Hematopoietic multipotent progenitor cell treated with erythropoietin and hydrocortisone succinate and interleukin-3 and kit ligand, for 17 days (in vitro differentiated cells): ENCODE results near the gene NAT8L.

Experiments used
- DNase-seq: peaks from one replicate; pipeline ENCODE4 v3.0.0-alpha.2; 2015; ENCODE audit warnings: low spot score

Gene NAT8L

DNA sequence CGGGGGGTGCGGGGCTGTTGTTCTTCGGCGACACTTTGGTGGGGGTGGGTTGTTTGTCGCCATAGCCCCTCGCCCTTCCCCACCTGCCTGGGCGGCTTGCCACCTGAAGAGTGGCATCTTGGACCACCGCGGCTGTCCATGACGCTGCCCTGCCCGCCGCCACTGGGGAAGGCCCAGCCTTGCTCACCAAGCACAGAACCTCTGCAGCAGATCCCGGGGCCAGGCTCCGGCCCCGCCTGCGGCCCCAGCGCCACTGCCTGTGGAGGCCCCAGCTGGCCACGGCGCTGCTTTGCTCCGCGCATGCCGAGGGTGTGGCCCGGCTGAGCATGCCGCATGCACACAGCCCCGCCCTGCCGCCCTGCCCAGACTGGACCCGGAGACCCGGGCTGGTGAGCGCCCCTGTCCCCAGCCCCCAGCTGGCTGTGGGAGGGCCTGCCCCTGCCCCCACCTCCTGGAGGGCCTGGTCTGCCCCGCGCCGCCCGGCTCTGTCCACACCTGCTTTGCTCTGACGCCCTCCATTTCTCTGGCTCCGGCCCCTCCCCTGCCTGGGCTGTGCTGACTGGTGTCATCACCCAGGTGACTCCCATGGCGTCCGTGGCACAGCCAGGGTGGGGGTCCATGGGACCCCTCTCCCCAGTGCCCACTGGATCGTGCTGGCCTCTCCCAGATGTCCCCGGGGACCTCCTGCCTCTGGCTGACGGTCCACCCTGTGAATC is 5.3 kb downstream of the NAT8L start:
- DNase-seq: no peak

DNA sequence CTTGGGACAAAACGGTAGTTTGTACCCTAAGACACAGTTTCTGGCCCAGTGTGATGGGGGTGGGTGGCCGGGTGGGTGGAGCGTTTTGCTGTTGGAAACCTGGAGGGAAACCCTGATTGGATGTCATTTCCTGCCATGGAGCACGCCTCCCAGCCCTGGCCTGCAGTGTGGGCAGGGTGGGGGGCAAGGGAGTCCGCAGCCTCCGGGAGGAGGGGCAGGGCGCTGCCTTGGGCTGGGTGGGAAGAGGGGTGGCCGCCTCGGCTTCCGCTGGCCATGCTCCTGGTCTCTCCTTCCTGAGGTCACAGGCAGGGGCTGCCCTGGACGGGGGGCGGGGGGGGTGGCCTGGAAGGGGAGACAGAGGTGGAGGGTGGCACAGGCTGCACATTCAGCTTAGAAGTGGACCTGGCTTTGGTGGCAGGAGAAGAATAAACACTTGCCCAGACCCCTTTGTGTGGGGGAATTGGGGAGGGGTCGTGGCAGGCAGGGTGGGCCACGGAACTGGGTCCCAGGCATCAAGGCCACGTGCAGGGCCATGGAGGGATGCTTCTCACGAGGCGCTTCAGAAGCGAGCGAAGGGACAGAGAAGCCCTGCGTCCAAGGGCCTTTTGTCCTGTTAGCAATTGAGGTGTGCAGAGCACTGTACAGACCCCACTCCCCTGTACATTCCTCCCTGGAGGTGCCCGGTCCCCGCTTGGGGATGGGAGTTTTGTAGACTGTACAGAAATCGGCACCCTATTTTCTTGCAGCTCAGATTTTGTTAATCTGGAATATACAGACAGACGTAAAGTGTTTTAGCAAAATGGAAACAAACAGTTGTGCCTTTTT is 6.2 kb downstream of the NAT8L start:
- DNase-seq: no peak

DNA sequence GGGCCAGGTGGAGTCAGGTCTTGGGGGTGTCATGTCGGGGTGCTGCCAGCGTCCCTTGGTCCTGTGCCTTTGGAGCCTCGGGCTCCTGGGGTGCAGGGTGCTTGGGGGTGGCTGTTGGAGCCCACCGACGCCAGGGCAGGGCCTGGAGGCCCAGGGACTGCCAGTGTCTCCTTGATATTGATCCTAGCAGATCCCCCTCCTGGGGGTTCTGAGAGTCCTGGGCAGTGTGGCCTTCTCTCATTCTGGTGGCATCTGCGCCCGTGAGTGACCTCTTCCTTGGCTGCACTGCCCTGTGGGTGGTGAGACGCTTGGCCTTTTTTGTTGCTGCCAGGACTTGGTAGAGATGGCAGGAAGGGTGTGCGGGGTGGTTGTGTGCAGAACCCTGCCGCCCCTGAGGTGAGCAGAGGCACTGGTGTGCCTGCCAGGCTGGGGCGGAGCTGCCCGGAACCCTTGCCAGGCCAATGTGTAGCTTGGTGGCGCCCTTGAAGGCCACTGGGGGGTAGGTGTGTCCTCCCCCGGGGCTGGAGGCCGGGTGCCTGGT is 7.0 kb downstream of the NAT8L start:
- DNase-seq: no peak

DNA sequence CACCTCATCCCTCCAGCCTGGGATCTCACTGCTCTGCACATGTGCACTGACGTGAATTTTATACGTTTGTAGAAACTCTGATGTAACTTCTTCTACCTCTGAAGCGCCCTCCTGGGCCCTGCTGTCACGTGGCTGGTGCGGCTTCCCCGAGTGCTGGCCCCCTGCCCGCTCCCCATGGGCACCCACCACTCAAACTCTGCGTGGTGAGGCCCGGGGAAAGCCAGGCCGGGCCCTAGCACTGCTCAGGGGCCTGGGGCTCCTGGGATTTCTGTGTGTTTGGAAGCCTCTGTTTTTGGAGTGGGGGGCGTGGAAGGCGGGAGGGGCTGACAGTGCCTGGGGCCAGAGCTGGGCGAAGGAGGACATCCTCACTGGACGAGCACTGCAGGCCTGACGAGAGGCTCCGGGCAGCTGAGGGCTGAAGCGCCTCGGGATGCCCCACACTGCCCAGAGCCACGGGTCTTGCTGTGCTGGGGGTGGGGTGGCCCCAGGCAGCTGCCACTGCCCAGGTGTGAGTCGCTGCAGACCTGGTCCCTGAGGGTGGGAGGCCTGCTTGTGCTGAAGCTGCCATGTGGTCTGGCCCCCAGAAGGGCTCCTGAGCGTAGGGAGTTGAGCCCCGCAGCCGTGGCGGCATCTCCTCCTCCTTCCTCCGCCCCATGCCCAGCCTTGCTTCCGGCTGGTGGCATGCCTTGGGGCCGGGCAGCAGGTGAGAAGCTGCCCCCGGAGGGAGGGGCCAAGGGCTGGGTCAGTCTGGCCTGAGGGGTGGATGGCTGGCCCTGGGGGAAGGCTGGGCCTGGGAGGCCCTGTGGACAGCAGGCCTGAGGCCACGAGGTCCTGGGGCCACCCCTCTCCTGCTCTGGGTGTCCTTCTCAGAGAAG is 7.7 kb downstream of the NAT8L start:
- DNase-seq: no peak

DNA sequence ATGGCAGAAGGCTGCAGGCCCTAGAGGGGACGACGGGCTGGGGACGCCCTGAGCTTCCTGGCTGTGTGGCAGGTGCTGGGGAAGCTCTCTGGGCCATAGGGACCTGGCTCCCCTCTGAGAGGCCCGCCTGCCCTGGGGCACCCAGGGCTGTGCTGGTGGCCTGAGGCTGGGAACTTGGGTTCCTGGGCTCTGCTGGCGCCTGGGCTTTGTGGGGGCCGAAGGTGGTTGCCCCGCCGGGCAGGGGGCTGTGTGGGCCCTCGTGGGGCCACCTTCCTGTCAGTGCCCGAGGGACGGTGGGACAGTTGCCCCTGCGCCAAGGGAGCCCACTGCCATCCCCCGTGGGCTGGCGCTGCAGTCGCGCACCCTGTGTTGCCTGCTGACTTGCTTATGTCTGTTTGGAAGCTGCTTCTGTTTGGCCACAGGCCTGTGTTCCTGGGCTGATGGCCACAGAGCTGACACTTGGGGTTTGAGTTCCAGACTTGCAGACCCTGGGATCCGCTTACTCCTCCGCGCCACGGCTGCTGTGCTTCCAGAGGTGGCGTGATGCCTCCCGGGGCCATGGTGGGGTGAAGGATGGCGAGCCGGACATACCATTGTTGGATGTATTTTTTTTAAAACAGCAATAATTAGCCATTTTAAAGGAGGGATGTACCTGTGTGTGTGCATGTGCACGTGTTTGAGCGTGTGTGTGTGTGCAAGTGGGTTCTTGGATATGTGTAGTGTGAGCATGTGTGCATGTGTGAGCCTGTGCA is 8.5 kb downstream of the NAT8L start:
- no peak for DNase-seq

DNA sequence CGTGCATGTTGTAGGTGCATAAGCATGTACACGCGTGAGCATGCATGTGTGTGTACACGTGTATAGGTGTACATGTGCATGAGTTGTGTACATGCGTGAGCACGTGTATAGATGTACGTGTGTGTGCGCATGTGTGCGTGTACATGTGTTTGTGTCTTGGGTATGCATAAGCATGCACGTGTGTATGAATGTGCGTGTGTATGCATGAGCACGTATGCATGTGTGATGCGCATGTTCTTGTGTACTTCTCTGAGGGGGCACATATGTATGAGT is 9.0 kb downstream of the NAT8L start:
- DNase-seq: no peak

DNA sequence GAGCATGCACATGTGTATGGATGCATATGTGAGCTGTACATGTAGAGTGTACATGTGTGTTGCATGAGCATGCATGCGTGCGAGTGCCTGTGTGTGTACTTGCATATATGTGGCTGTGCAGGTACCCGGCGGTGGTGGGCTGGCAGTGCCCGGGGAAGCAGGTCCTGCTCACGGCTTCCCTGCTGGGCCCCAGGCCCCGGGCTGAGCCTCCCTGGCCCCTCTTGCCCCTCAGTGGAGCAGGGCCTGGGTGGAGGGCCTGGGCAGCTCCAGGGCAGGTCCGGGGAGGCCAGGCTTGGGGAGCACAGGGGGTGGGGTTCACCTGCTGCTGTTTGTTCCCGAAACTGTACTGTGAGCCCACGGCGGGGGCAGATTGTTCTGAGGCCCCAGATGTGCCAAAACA is 9.4 kb downstream of the NAT8L start:
- no peak for DNase-seq

DNA sequence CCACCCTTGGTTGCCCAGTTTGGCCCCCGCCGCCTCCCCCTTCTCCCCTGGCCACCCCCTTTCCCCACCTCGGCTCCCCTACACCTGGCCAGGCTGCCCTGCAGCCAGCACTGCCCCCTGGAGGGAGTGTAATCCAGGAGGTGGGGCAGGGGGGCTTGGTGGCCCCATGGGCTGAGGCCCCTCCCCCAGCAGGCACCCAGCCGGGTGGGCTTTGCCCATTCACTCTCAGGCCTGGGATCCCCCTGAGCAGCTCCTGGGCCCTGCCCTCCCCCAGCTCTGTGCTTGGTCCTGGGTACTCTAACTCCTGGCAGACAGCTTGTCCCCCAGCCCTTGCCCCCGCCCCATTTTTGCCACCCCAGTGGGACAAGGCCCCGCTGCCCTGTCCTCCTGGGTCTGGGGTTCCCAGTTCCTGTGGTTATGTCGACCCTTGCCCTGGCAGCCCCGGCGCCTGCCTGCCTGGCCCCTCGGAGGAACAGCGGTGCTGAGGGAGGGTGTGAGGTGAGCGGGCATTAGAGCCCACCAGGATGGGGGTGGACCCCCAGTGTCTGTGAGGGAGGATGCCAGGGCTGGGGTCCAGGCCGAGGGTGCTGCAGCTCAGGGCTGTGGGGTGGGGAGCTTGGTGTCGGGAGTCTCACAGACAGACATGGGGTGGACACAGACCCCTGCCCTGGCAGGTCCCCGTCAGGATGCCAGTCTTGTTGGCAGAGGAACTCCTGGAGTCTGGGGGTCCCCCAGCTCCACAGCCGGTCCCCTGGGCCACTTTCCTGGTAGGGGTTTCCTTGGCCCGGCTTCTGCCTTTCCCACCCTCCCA is 10.2 kb downstream of the NAT8L start:
- DNase-seq: no peak

DNA sequence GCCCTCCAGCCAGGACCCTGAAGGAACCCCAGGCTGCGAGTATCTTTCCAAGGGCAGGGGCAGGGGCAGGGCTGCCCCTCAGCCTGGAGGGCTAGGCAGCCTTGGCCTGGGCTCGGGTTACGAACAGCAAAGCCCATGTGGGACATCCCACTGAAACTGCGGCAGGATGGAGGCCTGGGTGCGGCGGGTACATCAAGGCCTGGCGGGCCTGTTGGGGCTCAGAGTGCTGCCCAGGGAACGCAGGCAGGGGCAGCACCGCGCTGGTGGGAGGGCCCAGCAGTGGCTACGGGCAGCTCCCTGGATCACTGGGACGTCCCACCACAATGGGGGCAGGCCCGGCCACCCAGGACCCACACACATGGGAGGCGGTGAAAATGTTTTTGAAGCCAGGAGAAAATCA is 10.9 kb downstream of the NAT8L start:
- no peak for DNase-seq

DNA sequence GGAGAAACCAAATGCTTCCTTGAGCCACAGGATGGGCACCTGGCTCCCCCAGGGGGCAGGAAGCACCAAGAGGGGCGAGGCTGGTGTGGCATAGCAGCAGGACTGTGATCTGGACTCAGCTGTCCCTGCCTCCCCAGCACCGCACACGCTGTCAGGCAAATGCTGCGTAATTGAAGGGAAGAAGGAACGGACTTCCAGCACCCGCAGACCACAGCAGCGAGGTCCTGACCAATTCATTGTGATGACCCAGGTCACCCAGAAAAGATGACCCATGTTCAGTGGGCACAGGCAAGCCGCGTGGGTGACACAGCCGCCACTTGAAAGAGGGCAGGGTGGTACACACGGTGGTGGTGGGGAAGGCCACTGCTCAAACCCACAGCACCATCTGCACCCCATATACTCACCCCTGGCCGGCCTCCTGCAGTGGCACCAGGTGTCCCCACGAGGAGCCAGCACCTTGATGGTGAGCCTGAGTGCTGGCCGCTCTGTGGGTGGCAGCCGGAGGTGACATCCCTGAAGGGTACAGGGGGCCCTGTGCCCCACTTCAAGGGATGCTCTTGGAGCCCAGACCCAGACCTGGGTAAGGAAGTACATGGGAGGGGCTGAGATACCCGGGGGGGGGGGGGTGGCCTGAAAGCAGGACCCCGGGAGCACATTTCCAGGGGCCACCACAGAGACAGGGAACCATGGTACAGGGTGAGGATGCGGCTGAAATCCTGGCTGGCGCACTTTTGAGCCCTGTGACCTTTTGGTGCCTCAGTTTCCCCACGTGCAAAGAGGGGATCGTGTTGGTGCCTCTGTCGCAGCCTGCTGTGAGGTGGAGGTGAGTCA is 11.5 kb downstream of the NAT8L start:
- DNase-seq: no peak

DNA sequence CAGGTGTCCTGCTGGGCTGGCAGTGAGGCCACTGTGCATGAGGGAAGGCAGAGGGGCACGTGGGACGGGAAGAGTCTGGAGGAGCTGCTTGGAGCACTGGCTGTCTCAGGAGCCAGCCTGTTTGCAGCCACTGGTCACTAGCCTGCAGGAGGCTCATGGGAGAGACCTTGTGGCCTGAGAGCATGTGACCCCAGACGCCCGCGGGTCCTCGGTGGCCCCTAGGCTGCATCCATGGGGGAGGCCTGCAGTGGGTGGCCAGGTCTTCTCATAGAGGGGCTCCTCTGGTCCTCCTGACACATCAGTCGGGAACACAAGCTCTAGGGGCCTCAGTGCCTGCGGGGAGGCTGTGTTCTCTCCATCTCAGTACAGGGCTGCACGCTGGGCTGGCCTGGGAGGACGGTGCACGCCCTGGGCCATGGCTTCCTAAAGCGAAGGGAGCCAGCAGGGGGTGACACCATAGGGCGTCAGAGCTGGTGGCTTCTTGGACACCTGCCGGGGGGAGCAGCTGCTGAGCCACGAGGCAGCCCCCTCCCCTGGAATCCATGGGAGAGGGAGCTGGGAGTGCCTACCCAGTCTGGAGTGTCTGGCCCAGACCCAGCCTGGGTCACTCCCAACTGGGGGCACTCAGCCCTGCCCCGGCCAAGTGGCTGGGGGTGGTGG is 12.3 kb downstream of the NAT8L start:
- DNase-seq: no peak

DNA sequence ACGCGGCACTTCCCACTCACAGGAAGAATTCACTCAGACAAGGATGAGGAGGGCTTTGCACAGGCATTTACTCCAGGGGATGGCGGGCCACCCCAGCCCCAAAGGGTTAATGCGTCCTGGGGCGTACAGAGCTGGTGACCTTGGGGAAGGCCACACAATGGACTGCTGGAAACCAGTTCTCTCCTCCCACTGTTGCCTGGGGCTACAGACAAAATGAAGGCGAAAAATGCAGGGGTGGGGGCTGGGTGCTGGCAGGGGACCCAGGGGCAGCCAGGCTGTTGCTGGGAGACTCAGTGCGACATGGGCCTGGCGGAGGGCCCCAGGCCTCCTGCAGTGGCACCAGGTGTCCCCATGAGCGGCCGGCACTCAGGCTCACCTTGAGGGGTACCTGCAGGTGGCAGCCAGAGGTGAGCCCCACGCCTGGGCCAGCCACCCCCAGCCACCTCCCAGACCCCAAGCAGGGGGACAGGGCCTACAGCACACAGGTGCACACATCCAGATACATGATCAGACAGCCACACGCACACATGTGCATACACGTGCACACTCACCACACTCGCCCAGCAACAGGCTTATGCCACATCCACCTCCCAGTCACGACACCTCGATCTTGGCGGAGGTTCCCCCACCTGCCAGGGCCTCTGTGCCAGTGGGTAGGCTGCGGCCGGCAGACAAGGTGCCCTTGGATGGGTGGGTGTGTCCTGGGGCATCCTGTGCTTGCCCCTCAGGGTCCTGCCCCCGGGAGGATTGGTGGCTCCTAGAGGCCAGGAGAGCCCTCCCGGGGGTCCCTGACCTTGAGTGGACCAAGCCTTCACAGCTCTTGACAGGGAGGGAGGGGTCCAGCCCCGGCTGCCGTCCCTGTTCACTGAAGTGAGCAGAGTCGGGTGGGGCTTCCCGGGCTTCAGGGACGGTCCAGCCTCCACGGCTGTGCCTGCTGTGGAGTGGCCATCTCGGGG is 13.1 kb downstream of the NAT8L start:
- DNase-seq: no peak

DNA sequence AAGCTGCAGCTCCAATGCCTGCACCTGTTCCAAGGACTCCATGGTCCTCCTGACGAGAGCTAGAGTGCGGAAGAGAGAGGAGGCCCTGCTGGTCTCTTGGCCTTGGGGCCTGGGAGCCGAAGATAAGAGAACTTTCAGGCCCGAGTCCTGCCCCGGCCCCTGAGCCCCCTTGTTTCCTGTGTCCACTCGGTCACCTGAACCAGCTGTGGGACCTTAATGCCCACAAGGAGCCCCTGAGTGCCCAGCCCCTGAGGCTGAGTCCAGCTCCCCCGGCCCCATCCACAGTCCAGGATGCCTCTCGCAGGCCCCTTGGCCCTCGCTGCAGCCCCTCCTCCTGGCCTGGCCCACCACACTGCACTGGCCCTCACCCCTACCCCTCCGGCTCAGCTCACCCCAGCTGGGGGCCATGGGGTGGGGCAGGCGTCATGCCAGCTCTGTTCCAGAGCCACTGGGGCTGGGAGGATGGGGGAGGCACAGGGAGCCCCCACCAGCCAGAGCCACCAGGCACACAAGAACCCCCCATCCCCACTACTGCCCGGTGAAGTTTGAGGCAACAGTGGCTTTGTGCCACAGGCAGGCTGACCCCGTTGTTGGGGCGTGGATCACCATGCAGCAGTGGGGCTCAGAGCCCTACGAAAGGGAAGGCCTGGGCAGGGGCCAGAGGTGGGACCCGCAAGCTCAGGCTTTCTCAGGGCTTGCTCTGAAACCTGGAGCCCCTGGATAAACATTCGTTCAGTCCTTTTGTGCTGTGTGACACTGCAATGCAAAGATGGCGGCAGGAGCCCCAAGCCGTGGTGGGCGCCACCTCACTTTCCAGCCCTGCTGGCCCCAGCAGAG is 14.1 kb downstream of the NAT8L start:
- DNase-seq: no peak

DNA sequence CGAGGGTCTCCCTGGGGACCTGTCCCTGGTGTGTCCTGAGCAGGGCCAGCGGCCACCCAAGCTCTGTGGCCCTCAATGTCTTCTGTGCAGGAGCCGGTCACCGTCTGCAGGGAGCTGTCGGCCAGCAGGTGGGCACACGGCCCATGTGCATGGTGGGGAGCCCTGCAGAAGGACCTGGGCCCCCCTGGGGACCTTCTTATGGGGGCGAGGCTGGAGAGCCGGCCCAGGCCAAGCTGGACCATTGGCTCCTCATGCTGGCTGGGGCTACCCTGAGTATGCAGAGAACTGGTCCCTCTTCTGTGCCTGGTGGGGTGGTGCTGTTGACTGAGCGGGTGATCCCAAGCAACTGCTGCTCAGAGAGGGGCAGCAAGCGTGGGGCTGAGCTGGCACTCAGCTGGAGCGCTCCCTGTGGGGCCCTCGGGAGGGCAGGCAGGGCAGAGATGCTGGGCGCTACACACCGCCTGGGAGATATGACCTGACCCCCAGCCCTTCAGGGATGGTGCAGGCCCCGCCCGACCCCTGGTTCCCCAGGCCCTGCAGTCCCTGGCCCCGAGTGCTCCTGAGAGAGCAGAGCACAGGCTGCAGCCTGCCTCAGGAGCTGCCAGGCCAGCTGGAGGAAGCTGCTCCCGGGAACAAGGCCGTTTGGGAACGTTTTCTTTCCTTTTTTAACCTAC is 14.8 kb downstream of the NAT8L start:
- DNase-seq: no peak

DNA sequence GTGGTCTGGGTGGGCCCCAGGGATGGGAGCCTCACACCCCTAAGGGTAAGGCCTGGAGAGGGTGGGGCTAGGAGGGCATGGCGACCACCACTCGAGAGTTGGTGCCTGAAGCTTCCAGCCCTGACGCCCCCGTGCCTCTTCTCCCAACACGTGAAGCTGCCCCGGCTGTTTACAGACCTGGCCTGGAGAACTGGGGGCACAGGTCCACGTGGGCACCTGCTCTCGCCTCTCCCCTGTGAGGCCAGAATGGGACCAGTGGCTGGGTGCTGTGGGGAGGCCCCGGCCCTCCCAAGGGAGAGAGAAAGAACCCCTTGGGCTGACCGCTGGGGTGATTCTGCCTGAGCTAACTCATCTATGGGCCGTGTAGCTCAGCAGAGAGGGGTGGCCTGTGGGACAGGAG is 15.5 kb downstream of the NAT8L start:
- DNase-seq: no peak

DNA sequence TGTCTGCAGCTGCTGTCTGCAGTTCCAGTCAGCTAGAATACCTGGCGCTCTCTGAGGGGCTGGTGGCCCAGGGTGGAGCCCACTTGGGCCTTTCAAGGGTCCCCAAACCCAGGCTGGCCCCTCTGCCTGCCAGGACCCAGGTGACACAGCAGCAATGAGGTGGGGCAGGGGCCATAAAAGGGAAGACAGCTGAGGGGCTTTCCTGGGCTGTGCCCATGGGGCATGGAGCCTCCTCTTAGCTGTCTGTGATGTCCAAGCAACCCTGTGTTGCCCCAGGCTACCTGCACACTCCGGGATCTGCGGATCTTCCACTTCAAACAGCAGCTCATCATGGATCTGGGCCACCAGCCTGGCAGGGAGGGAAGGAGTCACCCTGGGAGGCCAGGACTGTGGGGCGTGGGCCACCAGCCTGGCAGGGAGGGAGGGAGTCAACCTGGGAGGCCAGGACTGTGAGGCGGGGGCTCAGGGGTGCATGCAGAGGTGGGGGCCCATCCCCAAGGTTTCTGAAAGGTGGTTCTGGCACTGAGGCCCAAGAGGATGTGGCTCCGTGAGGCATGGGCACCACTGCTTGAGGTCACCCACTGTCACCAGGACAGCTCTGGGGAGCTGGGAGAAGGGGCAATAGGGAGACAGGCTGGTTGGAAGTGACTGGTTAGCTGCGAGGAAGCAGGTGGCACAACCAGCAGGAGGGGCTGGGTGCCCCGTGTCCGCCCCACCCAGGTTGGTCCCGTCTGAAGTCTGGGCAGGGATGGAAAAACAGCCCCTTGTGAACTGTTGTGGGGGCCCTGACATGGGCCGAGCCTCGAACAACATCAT is 16.3 kb downstream of the NAT8L start:
- DNase-seq: no peak
